Stimulated activated CD4-positive, alpha-beta T cell treated with anti-CD3 and anti-CD28 coated beads, Interleukin-15, amount 100 ng/mL, for 48 hours (primary cell): Measurements from ENCODE around the gene CCM2.

ENCODE experiments used
- DNase-seq, 2 donors: peaks; one replicate each; pipeline ENCODE4 v3.0.0-alpha.2; 2020; ENCODE audit warnings: low read depth in 2 of 2

Gene CCM2

GRCh38 chr7:45123913-45124710, 124.1 kb downstream of the CCM2 start:
- no peak for DNase-seq

GRCh38 chr7:45125193-45125904, 125.3 kb downstream of the CCM2 start:
- no peak for DNase-seq
